ENCODE results near the gene PPP2R2B. TPM values are rescaled to one million over a fixed set of nuclear protein-coding genes. Genes with fewer than 3 reads are reported as not detected.

Gene PPP2R2B
- total and polyA plus RNA-seq, 11 donors = 0.03 to 2.9 (median 0.30) TPM; not detected in 1

DNA sequence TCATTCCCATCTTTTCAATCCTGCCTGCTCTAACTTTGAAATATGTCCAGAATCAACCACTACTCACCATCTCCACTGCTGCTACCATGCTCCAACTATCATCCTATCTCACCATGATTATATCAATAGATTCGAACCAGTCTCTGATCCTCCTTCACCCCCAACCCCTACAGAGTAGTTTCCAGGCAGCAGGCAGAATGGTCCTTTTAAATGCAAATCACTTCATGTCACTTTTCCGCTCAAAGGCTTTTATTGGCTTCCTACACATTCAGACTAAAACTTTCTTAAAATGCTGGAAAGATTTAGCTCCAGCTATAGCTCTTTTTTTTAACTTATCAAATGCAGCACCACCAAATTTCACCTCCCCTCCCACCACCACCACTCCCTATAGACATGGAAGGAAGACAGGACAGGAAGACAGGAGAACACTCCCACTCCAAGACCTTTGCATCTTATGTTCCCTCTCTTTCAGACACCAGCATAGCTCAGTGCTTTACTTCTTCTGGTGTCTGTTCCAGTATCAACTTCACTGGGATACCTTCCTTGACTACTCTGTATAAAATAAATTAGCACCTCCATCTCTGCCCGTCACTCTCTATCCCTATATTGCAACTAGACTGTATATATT lies 9.9 kb upstream of the PPP2R2B start:
- Histone ChIP-seq H3K27me3 (peaks cover 0 to 4% (median 0%) of the 10 kb centered on the region in 9 donors), H3K9me3 (no peaks in the 10 kb centered on the region), H3K4me3 (no peak overlapping the region), H3K4me1 (no peaks in the 10 kb centered on the region), H3K36me3 (no peaks in the 10 kb centered on the region), H3K27ac (no peak overlapping the region)
- intact Hi-C loops (cut with DNase I) = no loop called here
- 41 to 64% (median 48%) methylated on average over 3 of the region's 3 CpGs for WGBS, 4 donors
- DNase-seq (no peak), ATAC-seq (no peak)
- TF ChIP-seq POLR2A (IDR thresholded peaks at IDR 0.05) = no peak
- TF ChIP-seq, protein P1, sequence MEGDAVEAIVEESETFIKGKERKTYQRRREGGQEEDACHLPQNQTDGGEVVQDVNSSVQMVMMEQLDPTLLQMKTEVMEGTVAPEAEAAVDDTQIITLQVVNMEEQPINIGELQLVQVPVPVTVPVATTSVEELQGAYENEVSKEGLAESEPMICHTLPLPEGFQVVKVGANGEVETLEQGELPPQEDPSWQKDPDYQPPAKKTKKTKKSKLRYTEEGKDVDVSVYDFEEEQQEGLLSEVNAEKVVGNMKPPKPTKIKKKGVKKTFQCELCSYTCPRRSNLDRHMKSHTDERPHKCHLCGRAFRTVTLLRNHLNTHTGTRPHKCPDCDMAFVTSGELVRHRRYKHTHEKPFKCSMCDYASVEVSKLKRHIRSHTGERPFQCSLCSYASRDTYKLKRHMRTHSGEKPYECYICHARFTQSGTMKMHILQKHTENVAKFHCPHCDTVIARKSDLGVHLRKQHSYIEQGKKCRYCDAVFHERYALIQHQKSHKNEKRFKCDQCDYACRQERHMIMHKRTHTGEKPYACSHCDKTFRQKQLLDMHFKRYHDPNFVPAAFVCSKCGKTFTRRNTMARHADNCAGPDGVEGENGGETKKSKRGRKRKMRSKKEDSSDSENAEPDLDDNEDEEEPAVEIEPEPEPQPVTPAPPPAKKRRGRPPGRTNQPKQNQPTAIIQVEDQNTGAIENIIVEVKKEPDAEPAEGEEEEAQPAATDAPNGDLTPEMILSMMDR (IDR thresholded peaks at IDR 0.05) = no peak

DNA sequence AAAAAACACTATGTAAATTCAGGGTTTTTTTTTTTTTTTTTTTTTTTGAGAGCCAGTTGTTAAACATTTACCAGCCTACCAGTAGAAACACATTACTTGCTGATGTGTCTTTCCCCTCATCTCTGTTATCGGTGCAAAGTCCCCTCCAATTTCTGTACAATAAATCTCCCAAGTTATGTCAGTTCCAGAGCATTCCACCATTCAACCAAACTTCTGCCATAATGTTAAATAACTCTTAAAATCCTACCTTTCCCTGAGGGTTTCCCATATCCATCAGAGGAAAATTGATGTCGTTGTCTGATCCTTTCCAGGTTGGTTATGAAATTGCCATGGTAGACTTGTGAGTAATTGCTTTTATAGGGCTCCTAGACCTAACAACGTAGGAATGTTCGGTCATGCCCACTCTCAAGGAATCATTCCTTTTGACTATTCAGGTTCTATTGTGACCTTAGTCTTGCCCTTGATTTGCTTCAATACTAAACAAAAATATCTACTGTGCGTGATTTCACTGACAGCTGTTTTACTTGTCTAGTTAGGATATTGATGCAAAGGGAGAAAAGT lies 5.6 kb upstream of the PPP2R2B start:
- Histone ChIP-seq H3K36me3 (no peaks in the 10 kb centered on the region), H3K4me3 (no peak overlapping the region), H3K27ac (no peak overlapping the region), H3K9me3 (no peaks in the 10 kb centered on the region), H3K27me3 (peaks cover 0 to 12% (median 2%) of the 10 kb centered on the region in 9 donors), H3K4me1 (no peaks in the 10 kb centered on the region)
- WGBS, 4 donors = 85 to 88% (median 87%) methylated on average over 5 of the region's 5 CpGs
- intact Hi-C loops (cut with DNase I) = no loop called here
- DNase-seq = no peak
- no peak for ATAC-seq
- no peak for TF ChIP-seq POLR2A (IDR thresholded peaks at IDR 0.05)
- TF ChIP-seq, protein P1 (IDR thresholded peaks at IDR 0.05) = no peak

DNA sequence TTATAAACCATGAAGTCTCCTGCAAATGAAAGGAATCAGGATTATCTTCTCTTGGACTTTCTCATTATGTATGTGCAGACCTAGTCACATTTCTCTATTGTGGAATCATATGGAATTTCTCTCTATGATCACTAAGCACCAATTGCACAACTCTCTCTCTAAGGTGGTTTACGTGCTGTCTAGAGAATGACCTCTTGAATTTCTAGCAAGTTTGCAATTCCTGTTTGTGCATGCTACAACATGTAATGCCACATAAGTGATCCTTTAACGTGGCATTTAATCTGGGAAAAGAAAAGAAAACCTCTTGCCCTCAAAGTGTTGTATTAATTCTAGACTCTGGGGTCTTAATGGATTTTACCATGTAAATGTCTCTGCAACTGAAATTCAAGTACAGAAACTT lies 5.0 kb upstream of the PPP2R2B start:
- 72 to 89% (median 76%) methylated on average over 2 of the region's 2 CpGs for WGBS, 4 donors
- Histone ChIP-seq H3K9me3 (no peaks in the 10 kb centered on the region), H3K27me3 (peaks cover 0 to 18% (median 8%) of the 10 kb centered on the region in 9 donors), H3K36me3 (no peaks in the 10 kb centered on the region), H3K4me1 (peaks cover 0 to 4% (median 0%) of the 10 kb centered on the region in 12 donors), H3K27ac (no peak overlapping the region), H3K4me3 (no peak overlapping the region)
- DNase-seq (no peak), ATAC-seq (no peak)
- intact Hi-C loops (cut with DNase I) = no loop called here
- TF ChIP-seq, protein P1 (IDR thresholded peaks at IDR 0.05) = no peak
- TF ChIP-seq POLR2A (IDR thresholded peaks at IDR 0.05) = no peak

DNA sequence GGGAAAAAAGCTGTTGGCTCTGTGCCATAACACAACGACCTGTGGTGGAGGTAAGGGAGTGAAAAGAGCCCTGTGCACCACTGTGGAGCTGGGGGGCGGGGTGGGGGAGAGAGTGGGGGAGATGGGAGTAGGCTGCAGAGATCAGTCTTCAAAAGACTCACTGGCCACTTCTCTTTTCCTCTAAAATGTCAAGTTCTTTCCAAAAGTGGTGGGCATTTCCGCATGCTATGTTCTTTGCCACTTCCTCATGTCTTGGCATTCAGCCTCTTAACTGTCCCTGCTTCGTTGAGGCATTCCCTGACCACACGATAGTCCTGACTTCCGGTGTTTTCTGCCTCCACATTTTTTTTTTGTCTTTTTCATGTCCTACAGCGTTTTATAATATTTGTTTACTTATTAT lies 2.4 kb upstream of the PPP2R2B start:
- no peak for DNase-seq
- Histone ChIP-seq H3K9me3 (no peaks in the 10 kb centered on the region), H3K4me1 (peaks cover 0 to 22% (median 7%) of the 10 kb centered on the region in 12 donors), H3K27ac (no peak overlapping the region), H3K4me3 (no peak overlapping the region), H3K27me3 (peaks cover 0 to 39% (median 18%) of the 10 kb centered on the region in 9 donors), H3K36me3 (no peaks in the 10 kb centered on the region)
- WGBS, 4 donors = 62 to 70% (median 68%) methylated on average over 7 of the region's 7 CpGs
- ATAC-seq = no peak
- TF ChIP-seq, protein P1 (IDR thresholded peaks at IDR 0.05) = no peak
- no peak for TF ChIP-seq POLR2A (IDR thresholded peaks at IDR 0.05)
- intact Hi-C loops (cut with DNase I) = no loop called here

Data from heart left ventricle (tissue), 16 donors.